Stomach (tissue), 9 donors: ENCODE results near the gene SIN3B. TPM values are rescaled to one million over a fixed set of nuclear protein-coding genes. Genes with fewer than 3 reads are reported as not detected.
"Not testable (repeated sequence)": the region's sequence is repeated elsewhere in the genome, so short reads cannot be mapped to it uniquely, and the experiment has no call there.

Experiments
- DNase-seq, 2 donors: peaks; one replicate each; pipeline versions ENCODE4 v3.0.0 to v3.0.0-alpha.2; 2013 to 2019
- H3K27ac ChIP-seq, 5 donors: fragments of 200-600 bp in 4 of 5; sonication (generic) in 4 of 5; one replicate each; pipeline ENCODE4 v1.5.1; 2013 to 2019; ENCODE audit warnings: mild to moderate bottlenecking in 1 of 5, moderate library complexity in 1 of 5
- H3K27me3 ChIP-seq, 3 donors: fragments of 200-600 bp; sonication (generic); one replicate each; pipeline ENCODE4 v1.5.1; 2017 to 2019; ENCODE audit warnings: mixed run types in 1 of 3
- H3K36me3 ChIP-seq, 4 donors: fragments of 200-600 bp; sonication (generic); 1 replicate in 3 of 4; 2 replicates in 1 of 4; pipeline ENCODE4 v1.5.1; 2016 to 2019
- H3K4me1 ChIP-seq, 4 donors: fragments of 200-600 bp; sonication (generic); one replicate each; pipeline ENCODE4 v1.5.1; 2016 to 2019
- H3K4me3 ChIP-seq, 4 donors: fragments of 200-600 bp; sonication (generic) in 3 of 4; one replicate each; pipeline ENCODE4 v1.5.1; 2016 to 2019; ENCODE audit warnings: mild to moderate bottlenecking in 1 of 4
- H3K9me3 ChIP-seq, 4 donors: fragments of 200-600 bp; sonication (generic); one replicate each; pipeline ENCODE4 v1.5.1; 2016 to 2019
- CTCF ChIP-seq, 7 experiments: fragments of 450-650 bp in 4 of 7; fragments of 200-600 bp in 3 of 7; sonication (generic) in 3 of 7; IDR thresholded peaks; one replicate each; pipeline ENCODE4 v1.5.1; 2016 to 2019; ENCODE audit warnings: antibody characterized with exemption in 7 of 7, control low read depth in 2 of 7, mild to moderate bottlenecking in 1 of 7
- EP300 ChIP-seq: sonication (generic); formaldehyde crosslinking; IDR thresholded peaks from one replicate; pipeline ENCODE4 v1.6.1; 2017; ENCODE audit warnings: antibody characterized with exemption
- POLR2A ChIP-seq, 4 donors: fragments of 450-650 bp; IDR thresholded peaks; one replicate each; pipeline ENCODE4 v1.6.1; 2016; ENCODE audit warnings: antibody characterized with exemption in 4 of 4, control low read depth in 2 of 4, mild to moderate bottlenecking in 1 of 4, moderate library complexity in 1 of 4
- POLR2AphosphoS5 ChIP-seq, 3 donors: sonication (generic); formaldehyde crosslinking; IDR thresholded peaks; one replicate each; pipeline ENCODE4 v1.6.1; 2016; ENCODE audit warnings: antibody characterized with exemption in 3 of 3
- WGBS, 5 donors: extraction: QIAGEN DNeasy Blood & Tissue Kit in 3 of 5; methylation state at CpG; one replicate each; pipeline versions ENCODE4 v1.1.5 to v1.1.7; 2013 to 2018; 5-methylcytosine and 5-hydroxymethylcytosine counted together
- intact Hi-C: fragments of 100-400 bp; cut with DNase I; formaldehyde crosslinking; loops from one replicate; pipeline ENCODE4 v1.15.1; 2023; ENCODE audit warnings: low total_unique reads
- polyA plus RNA-seq, 3 donors: library from polyadenylated mRNA; stranded (reverse); fragments of 200-250 nt; gene quantifications; one replicate each; pipeline ENCODE4 v1.2.3, GENCODE V29; 2013
- total RNA-seq, 5 donors: library from RNA; depleted of rRNA; stranded (reverse); fragments of >200 nt; gene quantifications; one replicate each; pipeline versions ENCODE4 v1.1.0 to v1.2.3, GENCODE V29; 2014 to 2016
- donor health status: healthy with polysubstance abuse.
- donor health status: Bipolar disorder and iron deficiency.
- donor health status: healthy.

SIN3B gene
- total and polyA plus RNA-seq, 8 donors: 9.2 to 566 (median 62.4) TPM

GRCh38 chr19:16795731-16796130 lies 33.5 kb upstream of the SIN3B start:
- Histone ChIP-seq H3K9me3 (peaks cover 0 to 13% (median 0%) of the 10 kb centered on the region in 4 donors), H3K4me1 (no peaks in the 10 kb centered on the region), H3K4me3 (no peak overlapping the region), H3K36me3 (peaks cover 0 to 12% (median 0%) of the 10 kb centered on the region in 4 donors), H3K27ac (no peak overlapping the region), H3K27me3 (no peaks in the 10 kb centered on the region)
- 73 to 82% (median 79%) methylated on average over 3 of the region's 3 CpGs for WGBS, 5 donors
- DNase-seq: no peak
- no peak for TF ChIP-seq POLR2A (IDR thresholded peaks at IDR 0.05)
- TF ChIP-seq CTCF (IDR thresholded peaks at IDR 0.05): no peak
- no peak for TF ChIP-seq EP300
- no peak for TF ChIP-seq POLR2AphosphoS5 (IDR thresholded peaks at IDR 0.05)
- intact Hi-C loops: no loop called here

- no peaks in the 10 kb centered on the region for H3K4me1 ChIP-seq
- H3K36me3 ChIP-seq: no peaks in the 10 kb centered on the region
- TF ChIP-seq CTCF (IDR thresholded peaks at IDR 0.05): no peak
- TF ChIP-seq POLR2AphosphoS5 (IDR thresholded peaks at IDR 0.05): no peak
- TF ChIP-seq POLR2A (IDR thresholded peaks at IDR 0.05): no peak
- TF ChIP-seq EP300: no peak
- H3K27ac ChIP-seq: no peak overlapping the region
- intact Hi-C loops: no loop called here
- no peak for DNase-seq
- no peak overlapping the region for H3K4me3 ChIP-seq
- 89 to 93% (median 92%) methylated on average over 3 of the region's 3 CpGs for WGBS, 5 donors
- peaks cover 0 to 5% (median 0%) of the 10 kb centered on the region in 4 donors for H3K9me3 ChIP-seq
- no peaks in the 10 kb centered on the region for H3K27me3 ChIP-seq
These were observed 31.3 kb upstream of the SIN3B start for GRCh38 chr19:16797876-16798275.

GRCh38 chr19:16798326-16798725 lies 30.9 kb upstream of the SIN3B start:
- H3K36me3 ChIP-seq, H3K4me1 ChIP-seq, H3K27me3 ChIP-seq, DNase-seq, intact Hi-C loops, H3K4me3 ChIP-seq, H3K9me3 ChIP-seq, H3K27ac ChIP-seq: not testable (repeated sequence)
- WGBS, 5 donors: 90 to 95% (median 93%) methylated on average over 6 of the region's 6 CpGs

GRCh38 chr19:16799740-16800139 lies 29.5 kb upstream of the SIN3B start:
- H3K27me3 ChIP-seq: no peaks in the 10 kb centered on the region
- H3K36me3 ChIP-seq: no peaks in the 10 kb centered on the region
- 94 to 98% (median 95%) methylated on average over 12 to 16 of the region's 16 CpGs for WGBS, 5 donors
- peaks cover 0 to 5% (median 0%) of the 10 kb centered on the region in 4 donors for H3K9me3 ChIP-seq
- TF ChIP-seq EP300 (no peak), POLR2AphosphoS5 (IDR thresholded peaks at IDR 0.05) (no peak), POLR2A (IDR thresholded peaks at IDR 0.05) (no peak), CTCF (IDR thresholded peaks at IDR 0.05) (no peak)
- intact Hi-C loops: no loop called here
- no peak for DNase-seq
- no peak overlapping the region for H3K27ac ChIP-seq
- no peak overlapping the region for H3K4me3 ChIP-seq
- H3K4me1 ChIP-seq: no peaks in the 10 kb centered on the region

GRCh38 chr19:16801600-16802013 lies 27.6 kb upstream of the SIN3B start:
- TF ChIP-seq CTCF (IDR thresholded peaks at IDR 0.05): no peak
- TF ChIP-seq POLR2AphosphoS5 (IDR thresholded peaks at IDR 0.05): no peak
- no peak for TF ChIP-seq EP300
- H3K27ac ChIP-seq: no peak overlapping the region
- no peaks in the 10 kb centered on the region for H3K4me1 ChIP-seq
- no peaks in the 10 kb centered on the region for H3K27me3 ChIP-seq
- H3K4me3 ChIP-seq: no peak overlapping the region
- 69 to 80% (median 75%) methylated on average over 8 of the region's 8 CpGs for WGBS, 5 donors
- H3K9me3 ChIP-seq: no peaks in the 10 kb centered on the region
- no peak for DNase-seq
- intact Hi-C loops: no loop called here
- H3K36me3 ChIP-seq: no peaks in the 10 kb centered on the region
